CD4-positive, alpha-beta T cell (primary cell): ENCODE measurements around the gene FUT1. TPM values are rescaled to one million over a fixed set of nuclear protein-coding genes. Genes with fewer than 3 reads are reported as not detected.

ENCODE experiments used
- ATAC-seq: fragments of 200-7000 bp; cut with Tn5 transposase; one replicate; pipeline ENCODE4 v1.10.0; 2022; ENCODE audit warnings: mild to moderate bottlenecking; ENCODE audit not compliant: poor library complexity
- CTCF ChIA-PET: fragments of 350-600 bp; sonication (Branson Sonifier 250); formaldehyde crosslinking; loops from one replicate; lab custom pipeline; 2021; ENCODE audit warnings: antibody characterized with exemption, inconsistent platforms; lab: Charles Lee
- POLR2A ChIA-PET: fragments of 350-600 bp; sonication (Branson Sonifier 250); formaldehyde crosslinking; loops from one replicate; lab custom pipeline; 2021; ENCODE audit warnings: antibody characterized with exemption, inconsistent platforms; lab: Charles Lee
- DNase-seq, 14 experiments: peaks; one replicate each; pipeline ENCODE4 v3.0.0-alpha.2; 2013 to 2020; ENCODE audit warnings: mixed read lengths in 2 of 14
- H3K27ac ChIP-seq, 2 donors: one replicate each; pipeline versions ENCODE4 v1.5.1 to v1.7.0; 2013; ENCODE audit warnings: low read length in 2 of 2, low read depth in 1 of 2, mild to moderate bottlenecking in 1 of 2
- H3K27me3 ChIP-seq, 2 experiments: 1 replicate in 1 of 2; 2 replicates in 1 of 2; pipeline versions ENCODE4 v1.6.1 to v1.7.0; 2013; ENCODE audit warnings: low read length in 2 of 2, control low read depth in 1 of 2, mild to moderate bottlenecking in 1 of 2, moderate library complexity in 1 of 2; ENCODE audit not compliant: insufficient read depth in 2 of 2, control insufficient read depth in 1 of 2
- H3K36me3 ChIP-seq: one replicate; pipeline ENCODE4 v1.6.1; 2013; ENCODE audit warnings: low read length, control low read depth; ENCODE audit not compliant: insufficient read depth
- H3K4me1 ChIP-seq: one replicate; pipeline ENCODE4 v1.6.1; 2013; ENCODE audit warnings: low read length, control low read depth; ENCODE audit not compliant: insufficient read depth
- H3K4me3 ChIP-seq: one replicate; pipeline ENCODE4 v1.5.1; 2013; ENCODE audit warnings: mild to moderate bottlenecking, low read length, moderate library complexity
- H3K9me3 ChIP-seq, 2 experiments: 1 replicate in 1 of 2; 2 replicates in 1 of 2; pipeline versions ENCODE4 v1.6.1 to v1.7.0; 2013; ENCODE audit warnings: low read length in 2 of 2, mild to moderate bottlenecking in 2 of 2, control low read depth in 1 of 2, moderate library complexity in 1 of 2; ENCODE audit not compliant: control insufficient read depth in 1 of 2, insufficient read depth in 1 of 2
- H3K27ac Mint-ChIP-seq: one replicate; pipeline ENCODE4 v1.8.0; 2020; ENCODE audit warnings: mixed read lengths
- H3K27me3 Mint-ChIP-seq: one replicate; pipeline ENCODE4 v1.8.0; 2021; ENCODE audit warnings: mixed read lengths
- H3K36me3 Mint-ChIP-seq: one replicate; pipeline ENCODE4 v1.8.0; 2021; ENCODE audit warnings: low read depth, mixed read lengths
- H3K4me1 Mint-ChIP-seq: one replicate; pipeline ENCODE4 v1.8.0; 2021; ENCODE audit warnings: low read depth, mixed read lengths
- H3K4me3 Mint-ChIP-seq: one replicate; pipeline ENCODE4 v1.8.0; 2020; ENCODE audit warnings: mild to moderate bottlenecking, mixed read lengths
- H3K9me3 Mint-ChIP-seq: one replicate; pipeline ENCODE4 v1.8.0; 2020; ENCODE audit warnings: mixed read lengths
- CTCF ChIP-seq: fragments of 200-600 bp; IDR thresholded peaks from one replicate; pipeline ENCODE4 v1.8.0; 2022; ENCODE audit warnings: antibody characterized with exemption, mild to moderate bottlenecking
- intact Hi-C, 2 experiments: fragments of 100-400 bp; cut with DNase I in 1 of 2; cut with micrococcal nuclease in 1 of 2; formaldehyde crosslinking; loops; one replicate each; pipeline versions ENCODE4 v1.15.1 to v1.9.0; 2023 to 2025; cut with DNase I, micrococcal nuclease
- total RNA-seq, 174 experiments: library from RNA in 2 of 174; stranded (reverse) in 2 of 174; gene quantifications; one replicate each; pipeline ENCODE4 v1.2.3 and lab custom pipeline; 2021 to 2026

Gene FUT1
- total RNA-seq, 2 experiments from 2014 or later, result not detected

- H3K4me3 ChIP-seq, result no peak overlapping the region
- H3K4me1 Mint-ChIP-seq, result peaks cover 10% of the 10 kb centered on the region
- DNase-seq (no peak), ATAC-seq (no peak)
- no peaks in the 10 kb centered on the region for H3K27me3 ChIP-seq
- no peaks in the 10 kb centered on the region for H3K9me3 ChIP-seq
- ChIA-PET POLR2A (interaction anchor here (2.2 kb wide), 1 partner anchor 13 kb away, joined by 11 read pairs; the partner anchor contains the start of gene BCAT2), CTCF (no interaction called here)
- H3K9me3 Mint-ChIP-seq, result no peaks in the 10 kb centered on the region
- H3K36me3 Mint-ChIP-seq, result no peaks in the 10 kb centered on the region
- TF ChIP-seq CTCF, result no peak
- intact Hi-C loops, result no loop called here
- no peak overlapping the region for H3K4me3 Mint-ChIP-seq
- H3K27ac ChIP-seq, result no peak overlapping the region
- peaks cover 4% of the 10 kb centered on the region for H3K36me3 ChIP-seq
- no peak overlapping the region for H3K27ac Mint-ChIP-seq
- H3K27me3 Mint-ChIP-seq, result no peaks in the 10 kb centered on the region
- peaks cover 14% of the 10 kb centered on the region for H3K4me1 ChIP-seq
These were observed 44.7 kb upstream of the FUT1 start for GRCh38 chr19:48797103-48797502.

GRCh38 chr19:48796298-48797083, 44.0 kb upstream of the FUT1 start:
- ChIA-PET CTCF (interaction anchor here (2.2 to 2.5 kb wide), 2 partner anchors 47 to 174 kb away, joined by 19 to 33 read pairs; no protein-coding TSS in a partner anchor), POLR2A (interaction anchor here (1.6 to 2.2 kb wide), 6 partner anchors 14 to 178 kb away, joined by 5 to 17 read pairs (median 9); partner anchors contain the start of genes BCAT2, HSD17B14, RPL18 and SPHK2)
- intact Hi-C loops, result no loop called here
- no peak for ATAC-seq
- Histone ChIP-seq H3K36me3 (peaks cover 4% of the 10 kb centered on the region), H3K9me3 (no peaks in the 10 kb centered on the region), H3K4me1 (peaks cover 14% of the 10 kb centered on the region), H3K27ac (no peak overlapping the region), H3K4me3 (no peak overlapping the region), H3K27me3 (no peaks in the 10 kb centered on the region)
- Mint-ChIP-seq H3K36me3 (no peaks in the 10 kb centered on the region), H3K4me1 (peaks cover 10% of the 10 kb centered on the region), H3K27ac (no peak overlapping the region), H3K27me3 (no peaks in the 10 kb centered on the region), H3K4me3 (no peak overlapping the region), H3K9me3 (no peaks in the 10 kb centered on the region)
- no peak for TF ChIP-seq CTCF
- DNase-seq, result no peak

DNA sequence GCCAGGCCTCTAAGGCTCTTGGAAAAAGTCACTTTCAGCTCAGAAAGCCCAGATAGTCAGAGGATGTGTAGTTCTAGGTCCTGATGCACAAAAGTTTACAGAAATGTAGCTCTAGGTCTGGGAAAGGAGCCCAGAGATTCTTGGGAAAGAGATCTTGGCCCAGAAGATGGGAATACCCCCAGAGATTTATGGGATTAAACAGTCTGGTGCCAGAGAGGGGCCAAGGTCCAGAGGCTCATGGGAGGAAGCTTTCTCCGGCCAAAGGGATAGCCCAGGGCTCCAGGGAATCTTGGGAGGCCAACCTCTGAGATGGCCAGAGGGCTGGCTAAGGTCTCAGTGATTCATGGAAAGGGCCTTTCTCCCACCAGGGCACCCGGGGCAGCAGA, 43.2 kb upstream of the FUT1 start:
- H3K36me3 ChIP-seq, result peaks cover 4% of the 10 kb centered on the region
- no peaks in the 10 kb centered on the region for H3K27me3 Mint-ChIP-seq
- H3K4me1 Mint-ChIP-seq, result peaks cover 10% of the 10 kb centered on the region
- ChIA-PET POLR2A (interaction anchor here (0.5 to 2.2 kb wide), 18 partner anchors 11 to 312 kb away, joined by 3 to 17 read pairs (median 4); partner anchors contain the start of genes BCAT2, CA11, HSD17B14 and PPP1R15A), CTCF (interaction anchor here (0.7 to 2.5 kb wide), 19 partner anchors 12 to 922 kb away, joined by 3 to 33 read pairs (median 5); partner anchors contain the start of genes CA11, GYS1, HSD17B14 and PPP1R15A)
- no peaks in the 10 kb centered on the region for H3K36me3 Mint-ChIP-seq
- no peaks in the 10 kb centered on the region for H3K9me3 Mint-ChIP-seq
- no peak for DNase-seq
- no peak overlapping the region for H3K27ac ChIP-seq
- peaks cover 14% of the 10 kb centered on the region for H3K4me1 ChIP-seq
- peak overlapping the region; percentile 96 for H3K4me3 Mint-ChIP-seq
- ATAC-seq, result no peak
- no peak for TF ChIP-seq CTCF
- no peaks in the 10 kb centered on the region for H3K27me3 ChIP-seq
- no peaks in the 10 kb centered on the region for H3K9me3 ChIP-seq
- peak overlapping the region; percentile 59 for H3K4me3 ChIP-seq
- intact Hi-C loops, result loop anchor here (1.0 to 2.0 kb wide), 4 partner anchors 40 to 175 kb away; partner anchors contain the start of gene CA11 (in 2 of the 2)
- peak overlapping the region; percentile 90 for H3K27ac Mint-ChIP-seq
